ENCODE results near the gene CACHD1. TPM values are rescaled to one million over a fixed set of nuclear protein-coding genes. Genes with fewer than 3 reads are reported as not detected.

CACHD1 gene
- polyA plus RNA-seq, 1 donor from 2014 or later, result 12.7 TPM

DNA sequence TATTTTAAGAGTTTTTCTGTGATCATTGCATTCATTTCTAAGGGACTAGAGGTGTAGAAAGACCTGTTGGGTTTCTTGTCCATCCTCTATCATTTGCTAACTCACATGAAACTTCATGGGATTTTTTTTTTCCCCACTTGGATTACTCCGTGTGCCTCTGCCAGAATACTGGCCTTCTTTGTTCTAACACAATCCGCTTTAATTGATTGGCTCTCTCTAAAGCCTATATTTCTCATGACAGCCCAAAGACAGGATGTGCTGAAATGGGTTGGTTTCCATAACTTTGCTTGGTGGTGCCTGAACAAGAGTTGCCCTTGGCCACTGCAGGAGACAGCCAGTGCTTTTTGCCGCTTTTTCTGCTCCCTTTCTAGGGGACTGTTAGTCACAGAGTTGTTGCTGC, 12.2 kb downstream of the CACHD1 start:
- no peaks in the 10 kb centered on the region for H4K20me1 ChIP-seq (ENCODE audit: insufficient read depth)
- H2AFZ ChIP-seq (ENCODE audit: low read depth, low read length), result no peak overlapping the region
- H3K9me2 ChIP-seq (ENCODE audit: insufficient read depth, low read length), result no peaks in the 10 kb centered on the region
- no peaks in the 10 kb centered on the region for H3F3A ChIP-seq (ENCODE audit: insufficient read depth, low read length, poor library complexity, severe bottlenecking)
- no peaks in the 10 kb centered on the region for H3K9me3 ChIP-seq (ENCODE audit: low read length)
- peak overlapping the region; percentile 15 for H3K4me2 ChIP-seq (ENCODE audit: low read length)
- TF ChIP-seq POLR2AphosphoS5 (IDR thresholded peaks at IDR 0.05) (no peak), MXI1 (conservative IDR thresholded peaks at IDR 0.05; ENCODE audit: poor library complexity, severe bottlenecking) (no peak)
- TF ChIP-seq, protein P1, sequence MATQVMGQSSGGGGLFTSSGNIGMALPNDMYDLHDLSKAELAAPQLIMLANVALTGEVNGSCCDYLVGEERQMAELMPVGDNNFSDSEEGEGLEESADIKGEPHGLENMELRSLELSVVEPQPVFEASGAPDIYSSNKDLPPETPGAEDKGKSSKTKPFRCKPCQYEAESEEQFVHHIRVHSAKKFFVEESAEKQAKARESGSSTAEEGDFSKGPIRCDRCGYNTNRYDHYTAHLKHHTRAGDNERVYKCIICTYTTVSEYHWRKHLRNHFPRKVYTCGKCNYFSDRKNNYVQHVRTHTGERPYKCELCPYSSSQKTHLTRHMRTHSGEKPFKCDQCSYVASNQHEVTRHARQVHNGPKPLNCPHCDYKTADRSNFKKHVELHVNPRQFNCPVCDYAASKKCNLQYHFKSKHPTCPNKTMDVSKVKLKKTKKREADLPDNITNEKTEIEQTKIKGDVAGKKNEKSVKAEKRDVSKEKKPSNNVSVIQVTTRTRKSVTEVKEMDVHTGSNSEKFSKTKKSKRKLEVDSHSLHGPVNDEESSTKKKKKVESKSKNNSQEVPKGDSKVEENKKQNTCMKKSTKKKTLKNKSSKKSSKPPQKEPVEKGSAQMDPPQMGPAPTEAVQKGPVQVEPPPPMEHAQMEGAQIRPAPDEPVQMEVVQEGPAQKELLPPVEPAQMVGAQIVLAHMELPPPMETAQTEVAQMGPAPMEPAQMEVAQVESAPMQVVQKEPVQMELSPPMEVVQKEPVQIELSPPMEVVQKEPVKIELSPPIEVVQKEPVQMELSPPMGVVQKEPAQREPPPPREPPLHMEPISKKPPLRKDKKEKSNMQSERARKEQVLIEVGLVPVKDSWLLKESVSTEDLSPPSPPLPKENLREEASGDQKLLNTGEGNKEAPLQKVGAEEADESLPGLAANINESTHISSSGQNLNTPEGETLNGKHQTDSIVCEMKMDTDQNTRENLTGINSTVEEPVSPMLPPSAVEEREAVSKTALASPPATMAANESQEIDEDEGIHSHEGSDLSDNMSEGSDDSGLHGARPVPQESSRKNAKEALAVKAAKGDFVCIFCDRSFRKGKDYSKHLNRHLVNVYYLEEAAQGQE (IDR thresholded peaks at IDR 0.05; ENCODE audit: borderline replicate concordance), result no peak
- H3K4me3 ChIP-seq (ENCODE audit: low read length), result peak overlapping the region; percentile 40
- no peak overlapping the region for H3K9ac ChIP-seq (ENCODE audit: low read length)
- no peaks in the 10 kb centered on the region for H3K27me3 ChIP-seq (ENCODE audit: insufficient read depth, low read depth, low read length)
- H3K36me3 ChIP-seq (ENCODE audit: insufficient read depth, low read length), result no peaks in the 10 kb centered on the region
- peaks cover 10% of the 10 kb centered on the region for H3K79me2 ChIP-seq (replicated peaks; ENCODE audit: insufficient read depth, low read length)
- H3K27ac ChIP-seq (ENCODE audit: low read length), result no peak overlapping the region

DNA sequence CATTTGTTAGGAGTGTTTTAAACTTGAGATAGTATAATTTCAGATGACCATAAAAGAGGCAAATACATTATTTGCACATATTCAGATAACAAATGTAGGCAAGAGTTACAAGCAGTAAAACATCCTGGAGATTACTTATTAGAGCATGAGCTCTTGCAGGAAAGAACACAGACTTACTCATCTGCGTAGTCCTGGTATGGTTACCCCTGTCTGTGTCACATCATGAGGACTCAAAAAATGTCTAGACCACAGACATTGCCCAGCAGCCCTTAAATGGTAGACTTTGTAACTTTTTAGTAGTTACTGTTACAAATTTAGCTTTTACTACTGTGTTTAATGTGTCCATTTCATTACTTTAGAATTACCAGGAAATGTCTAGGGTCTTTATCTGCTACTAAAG, 12.8 kb downstream of the CACHD1 start:
- no peak overlapping the region for H2AFZ ChIP-seq (ENCODE audit: low read depth, low read length)
- H3K27ac ChIP-seq (ENCODE audit: low read length), result no peak overlapping the region
- TF ChIP-seq EP300 (conservative IDR thresholded peaks at IDR 0.05; ENCODE audit: poor library complexity, severe bottlenecking) (no peak), MXI1 (conservative IDR thresholded peaks at IDR 0.05; ENCODE audit: poor library complexity, severe bottlenecking) (no peak), RAD21 (conservative IDR thresholded peaks at IDR 0.05) (no peak), EZH2 (IDR thresholded peaks at IDR 0.05; ENCODE audit: borderline replicate concordance, insufficient read depth, low read length, poor library complexity, severe bottlenecking) (no peak), SMC3 (conservative IDR thresholded peaks at IDR 0.05; ENCODE audit: poor library complexity) (no peak), TAF1 (IDR thresholded peaks at IDR 0.05; ENCODE audit: low read depth) (no peak), POLR2AphosphoS5 (IDR thresholded peaks at IDR 0.05) (no peak)
- TF ChIP-seq, protein P1 (IDR thresholded peaks at IDR 0.05; ENCODE audit: borderline replicate concordance), result no peak
- TF ChIP-seq, protein P2, sequence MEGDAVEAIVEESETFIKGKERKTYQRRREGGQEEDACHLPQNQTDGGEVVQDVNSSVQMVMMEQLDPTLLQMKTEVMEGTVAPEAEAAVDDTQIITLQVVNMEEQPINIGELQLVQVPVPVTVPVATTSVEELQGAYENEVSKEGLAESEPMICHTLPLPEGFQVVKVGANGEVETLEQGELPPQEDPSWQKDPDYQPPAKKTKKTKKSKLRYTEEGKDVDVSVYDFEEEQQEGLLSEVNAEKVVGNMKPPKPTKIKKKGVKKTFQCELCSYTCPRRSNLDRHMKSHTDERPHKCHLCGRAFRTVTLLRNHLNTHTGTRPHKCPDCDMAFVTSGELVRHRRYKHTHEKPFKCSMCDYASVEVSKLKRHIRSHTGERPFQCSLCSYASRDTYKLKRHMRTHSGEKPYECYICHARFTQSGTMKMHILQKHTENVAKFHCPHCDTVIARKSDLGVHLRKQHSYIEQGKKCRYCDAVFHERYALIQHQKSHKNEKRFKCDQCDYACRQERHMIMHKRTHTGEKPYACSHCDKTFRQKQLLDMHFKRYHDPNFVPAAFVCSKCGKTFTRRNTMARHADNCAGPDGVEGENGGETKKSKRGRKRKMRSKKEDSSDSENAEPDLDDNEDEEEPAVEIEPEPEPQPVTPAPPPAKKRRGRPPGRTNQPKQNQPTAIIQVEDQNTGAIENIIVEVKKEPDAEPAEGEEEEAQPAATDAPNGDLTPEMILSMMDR (IDR thresholded peaks at IDR 0.05; ENCODE audit: poor library complexity, severe bottlenecking), result no peak
- H3F3A ChIP-seq (ENCODE audit: insufficient read depth, low read length, poor library complexity, severe bottlenecking), result no peaks in the 10 kb centered on the region
- no peak overlapping the region for H3K4me2 ChIP-seq (ENCODE audit: low read length)
- H3K36me3 ChIP-seq (ENCODE audit: insufficient read depth, low read length), result no peaks in the 10 kb centered on the region
- H3K9me2 ChIP-seq (ENCODE audit: insufficient read depth, low read length), result no peaks in the 10 kb centered on the region
- no peaks in the 10 kb centered on the region for H4K20me1 ChIP-seq (ENCODE audit: insufficient read depth)
- H3K27me3 ChIP-seq (ENCODE audit: insufficient read depth, low read depth, low read length), result no peaks in the 10 kb centered on the region
- H3K9me3 ChIP-seq (ENCODE audit: low read length), result no peaks in the 10 kb centered on the region
- H3K4me3 ChIP-seq (ENCODE audit: low read length), result no peak overlapping the region
- H3K9ac ChIP-seq (ENCODE audit: low read length), result no peak overlapping the region
- peaks cover 15% of the 10 kb centered on the region for H3K79me2 ChIP-seq (replicated peaks; ENCODE audit: insufficient read depth, low read length)

Measured in neural cell (in vitro differentiated cells).